CD4-positive, alpha-beta memory T cell (primary cell): ENCODE data around the gene FGFBP1. TPM values are rescaled to one million over a fixed set of nuclear protein-coding genes. Genes with fewer than 3 reads are reported as not detected.

Source experiments
- CTCF ChIA-PET: fragments of 350-600 bp; sonication (Branson Sonifier 250); formaldehyde crosslinking; loops from one replicate; lab custom pipeline; 2021; ENCODE audit warnings: inconsistent platforms; ENCODE audit not compliant: partially characterized antibody; lab: Charles Lee
- POLR2A ChIA-PET: fragments of 350-600 bp; sonication (Branson Sonifier 250); formaldehyde crosslinking; loops from one replicate; lab custom pipeline; 2021; ENCODE audit not compliant: partially characterized antibody; lab: Charles Lee
- DNase-seq, 5 donors: peaks; one replicate each; pipeline versions ENCODE4 v3.0.0 to v3.0.0-alpha.2; 2020 to 2022; ENCODE audit warnings: mixed read lengths in 1 of 5
- H3K27ac ChIP-seq: one replicate; pipeline ENCODE4 v1.7.0; 2013; ENCODE audit warnings: low read depth, low read length
- H3K27me3 ChIP-seq: 2 replicates; pipeline ENCODE4 v1.7.0; 2013; ENCODE audit warnings: mild to moderate bottlenecking, low read length, moderate library complexity; ENCODE audit not compliant: insufficient read depth
- H3K36me3 ChIP-seq: 2 replicates; pipeline ENCODE4 v1.7.0; 2013; ENCODE audit warnings: mild to moderate bottlenecking, low read length, moderate library complexity; ENCODE audit not compliant: insufficient read depth
- H3K4me1 ChIP-seq: 2 replicates; pipeline ENCODE4 v1.7.0; 2013; ENCODE audit warnings: mild to moderate bottlenecking, low read length, moderate library complexity; ENCODE audit not compliant: insufficient read depth
- H3K4me3 ChIP-seq, 2 donors: one replicate each; pipeline ENCODE4 v1.7.0; 2013; ENCODE audit warnings: low read length in 2 of 2, mild to moderate bottlenecking in 1 of 2
- H3K9me3 ChIP-seq, 2 donors: one replicate each; pipeline ENCODE4 v1.7.0; 2013; ENCODE audit warnings: low read length in 2 of 2, control low read depth in 1 of 2; ENCODE audit not compliant: control insufficient read depth in 1 of 2
- H3K27ac Mint-ChIP-seq, 7 donors: one replicate each; pipeline ENCODE4 v1.8.0; 2020 to 2021; ENCODE audit warnings: mixed read lengths in 7 of 7, mild to moderate bottlenecking in 6 of 7, inconsistent platforms in 3 of 7, moderate library complexity in 3 of 7
- H3K27me3 Mint-ChIP-seq, 2 donors: one replicate each; pipeline ENCODE4 v1.8.0; 2020 to 2021; ENCODE audit warnings: mixed read lengths in 2 of 2
- H3K36me3 Mint-ChIP-seq, 2 donors: one replicate each; pipeline ENCODE4 v1.8.0; 2020 to 2021; ENCODE audit warnings: mixed read lengths in 2 of 2, inconsistent platforms in 1 of 2, mild to moderate bottlenecking in 1 of 2
- H3K4me1 Mint-ChIP-seq, 4 donors: one replicate each; pipeline ENCODE4 v1.8.0; 2020 to 2021; ENCODE audit warnings: mixed read lengths in 4 of 4, mild to moderate bottlenecking in 1 of 4
- H3K4me3 Mint-ChIP-seq, 8 donors: one replicate each; pipeline ENCODE4 v1.8.0; 2020 to 2021; ENCODE audit warnings: mixed read lengths in 8 of 8, mild to moderate bottlenecking in 7 of 8, moderate library complexity in 6 of 8, inconsistent platforms in 3 of 8
- H3K9me3 Mint-ChIP-seq, 8 donors: one replicate each; pipeline ENCODE4 v1.8.0; 2020 to 2021; ENCODE audit warnings: mixed read lengths in 8 of 8, mild to moderate bottlenecking in 5 of 8, inconsistent platforms in 3 of 8, moderate library complexity in 1 of 8
- intact Hi-C: fragments of 100-400 bp; cut with micrococcal nuclease; formaldehyde crosslinking; loops from one replicate; pipeline ENCODE4 v1.15.1; 2023
- polyA plus RNA-seq, 2 donors: library from polyadenylated mRNA; unstranded; fragments of 300-500 nt; fragmentation: Illumina TruSeq; gene quantifications; one replicate each; pipeline ENCODE4 v1.2.3, GENCODE V29; 2021
- total RNA-seq, 2 experiments: library from RNA; stranded (reverse); gene quantifications; one replicate each; pipeline ENCODE4 v1.2.3, GENCODE V29; 2021

FGFBP1 gene
- total and polyA plus RNA-seq, 4 experiments from 2014 or later: not detected

DNA sequence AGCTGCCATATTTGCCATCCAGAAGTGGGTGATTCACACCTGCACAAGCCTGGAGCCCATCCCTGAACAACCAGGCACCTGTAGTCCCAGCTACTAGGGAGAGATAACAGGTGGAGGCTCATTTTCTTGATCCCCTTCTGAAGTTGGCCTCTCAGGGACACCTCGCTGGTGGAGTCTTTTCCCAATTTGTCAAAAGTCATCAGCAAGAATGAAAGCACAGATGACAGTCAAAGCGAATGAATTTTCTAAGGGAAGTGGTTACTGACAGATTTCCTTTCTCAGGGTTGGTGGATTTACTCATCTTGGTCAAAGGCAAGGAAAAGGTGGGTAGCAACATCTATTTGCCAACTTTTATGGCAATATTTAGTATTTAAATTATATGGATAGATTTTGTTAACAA is 36.5 kb downstream of the FGFBP1 start:
- ChIA-PET CTCF (interaction anchor here (0.8 to 2.7 kb wide), 2 partner anchors 9 to 19 kb away, joined by 3 to 8 read pairs; no protein-coding TSS in a partner anchor), POLR2A (no interaction called here)
- no peak for DNase-seq
- H3K27ac ChIP-seq: no peak overlapping the region
- Mint-ChIP-seq H3K4me3 (no peak overlapping the region), H3K9me3 (peaks cover 0 to 3% (median 0%) of the 10 kb centered on the region in 8 donors), H3K27ac (no peak overlapping the region), H3K27me3 (peaks cover 34 to 41% of the 10 kb centered on the region in 2 donors), H3K36me3 (no peaks in the 10 kb centered on the region), H3K4me1 (no peaks in the 10 kb centered on the region)
- H3K36me3 ChIP-seq: no peaks in the 10 kb centered on the region
- no peaks in the 10 kb centered on the region for H3K9me3 ChIP-seq
- intact Hi-C loops: no loop called here
- H3K4me1 ChIP-seq: no peaks in the 10 kb centered on the region
- peaks cover 4% of the 10 kb centered on the region for H3K27me3 ChIP-seq
- no peak overlapping the region for H3K4me3 ChIP-seq

DNA sequence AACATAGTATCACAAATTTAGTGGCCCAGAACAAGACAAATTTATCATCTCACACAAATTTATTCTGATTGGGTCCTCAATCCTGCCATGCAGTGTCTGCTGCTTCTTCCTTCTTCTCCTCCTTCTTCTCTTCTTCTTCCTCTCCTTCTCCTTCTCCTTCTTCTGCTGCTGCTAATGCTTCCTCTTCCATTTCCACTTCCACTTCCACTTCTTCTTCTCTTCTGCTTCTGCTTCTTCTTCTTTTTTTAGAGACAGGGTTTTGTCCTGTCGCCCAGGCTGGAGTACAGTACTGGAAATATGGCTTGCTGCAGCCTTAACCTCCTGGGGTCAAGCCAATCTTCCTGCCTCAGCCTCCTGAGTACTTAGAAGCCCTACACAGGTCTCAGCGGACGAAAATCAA is 37.5 kb downstream of the FGFBP1 start:
- no peak for DNase-seq
- Mint-ChIP-seq H3K9me3 (peaks cover 0 to 3% (median 0%) of the 10 kb centered on the region in 8 donors), H3K27me3 (peaks cover 34 to 40% of the 10 kb centered on the region in 2 donors), H3K36me3 (no peaks in the 10 kb centered on the region), H3K27ac (no peak overlapping the region), H3K4me1 (no peaks in the 10 kb centered on the region), H3K4me3 (no peak overlapping the region)
- H3K27ac ChIP-seq: no peak overlapping the region
- intact Hi-C loops: no loop called here
- ChIA-PET POLR2A (no interaction called here), CTCF (no interaction called here)
- H3K4me3 ChIP-seq: no peak overlapping the region
- no peaks in the 10 kb centered on the region for H3K36me3 ChIP-seq
- H3K27me3 ChIP-seq: peaks cover 4% of the 10 kb centered on the region
- no peaks in the 10 kb centered on the region for H3K9me3 ChIP-seq
- H3K4me1 ChIP-seq: no peaks in the 10 kb centered on the region

DNA sequence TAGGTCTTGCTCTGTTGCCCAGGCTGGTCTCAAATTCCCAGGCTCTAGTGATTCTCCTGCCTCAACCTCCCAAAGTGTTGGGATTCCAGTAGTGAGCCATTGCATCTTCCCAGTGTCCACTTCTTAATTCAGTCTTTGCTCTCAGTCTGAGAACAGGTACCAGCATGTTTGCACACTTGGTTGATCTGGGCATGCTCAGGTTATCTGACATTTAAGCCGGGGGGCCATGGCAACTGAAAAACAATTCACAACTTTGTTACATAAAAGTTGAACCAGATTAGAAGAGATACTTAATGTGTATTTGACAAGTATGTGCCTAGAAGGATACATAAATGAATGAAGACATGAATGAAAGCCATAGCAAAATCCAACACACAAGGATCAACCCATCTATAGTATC is 39.0 kb downstream of the FGFBP1 start:
- peaks cover 4% of the 10 kb centered on the region for H3K27me3 ChIP-seq
- intact Hi-C loops: no loop called here
- peaks cover 30 to 35% of the 10 kb centered on the region in 2 donors for H3K27me3 Mint-ChIP-seq
- no peak overlapping the region for H3K4me3 Mint-ChIP-seq
- H3K4me1 Mint-ChIP-seq: no peaks in the 10 kb centered on the region
- ChIA-PET CTCF (no interaction called here), POLR2A (no interaction called here)
- H3K9me3 Mint-ChIP-seq: peaks cover 0 to 2% (median 0%) of the 10 kb centered on the region in 8 donors
- no peak overlapping the region for H3K27ac ChIP-seq
- no peak for DNase-seq
- no peaks in the 10 kb centered on the region for H3K9me3 ChIP-seq
- H3K4me1 ChIP-seq: no peaks in the 10 kb centered on the region
- H3K27ac Mint-ChIP-seq: no peak overlapping the region
- H3K4me3 ChIP-seq: no peak overlapping the region
- H3K36me3 ChIP-seq: no peaks in the 10 kb centered on the region
- H3K36me3 Mint-ChIP-seq: no peaks in the 10 kb centered on the region

DNA sequence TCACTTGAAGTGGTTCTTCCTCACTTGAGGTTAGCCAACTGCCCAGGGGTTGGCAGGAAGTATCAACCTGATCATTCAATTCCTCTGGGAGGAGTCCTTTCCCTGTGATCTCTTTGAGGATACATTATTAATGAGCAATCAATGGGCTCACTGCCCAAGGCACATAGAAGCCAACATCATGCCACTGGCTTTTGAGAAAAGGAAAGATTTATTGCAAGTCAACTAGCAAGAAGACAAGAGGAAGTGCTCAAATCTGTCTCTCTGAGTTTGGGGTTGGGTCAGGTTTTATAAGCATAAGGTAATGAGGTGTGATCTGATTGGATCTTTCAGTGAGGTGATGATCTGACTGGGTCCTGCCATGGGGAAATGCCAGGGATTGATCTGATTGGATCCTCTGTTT is 39.6 kb downstream of the FGFBP1 start:
- H3K27ac ChIP-seq: no peak overlapping the region
- Mint-ChIP-seq H3K27me3 (peaks cover 25 to 32% of the 10 kb centered on the region in 2 donors), H3K9me3 (peaks cover 0 to 4% (median 0%) of the 10 kb centered on the region in 8 donors), H3K27ac (no peak overlapping the region), H3K36me3 (no peaks in the 10 kb centered on the region), H3K4me3 (no peak overlapping the region), H3K4me1 (no peaks in the 10 kb centered on the region)
- no peak overlapping the region for H3K4me3 ChIP-seq
- CTCF ChIA-PET: interaction anchor here (1.6 kb wide), 1 partner anchor 16 kb away, joined by 7 read pairs; no protein-coding TSS in a partner anchor
- H3K27me3 ChIP-seq: peaks cover 8% of the 10 kb centered on the region
- no peaks in the 10 kb centered on the region for H3K9me3 ChIP-seq
- no peaks in the 10 kb centered on the region for H3K36me3 ChIP-seq
- POLR2A ChIA-PET: no interaction called here
- no peak for DNase-seq
- H3K4me1 ChIP-seq: no peaks in the 10 kb centered on the region
- intact Hi-C loops: no loop called here

DNA sequence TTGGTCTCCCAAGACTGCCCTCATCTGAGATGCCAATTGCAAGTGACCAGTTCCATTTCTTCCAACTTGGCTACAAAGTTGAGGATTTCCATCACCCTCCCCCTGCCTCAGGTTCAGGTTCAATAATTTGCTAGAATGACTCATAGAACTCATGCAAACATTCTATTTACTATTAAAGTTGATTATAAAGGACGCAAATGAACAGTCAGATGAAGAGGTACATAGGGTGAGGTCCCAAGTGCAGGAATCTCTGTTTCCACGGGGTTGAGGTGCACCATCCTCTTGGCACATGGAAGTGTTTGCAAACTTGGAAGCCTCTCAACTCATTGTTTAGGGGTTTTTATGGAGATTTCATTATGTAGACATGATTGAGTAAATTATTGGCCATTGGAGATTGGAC is 41.0 kb downstream of the FGFBP1 start:
- no peaks in the 10 kb centered on the region for H3K9me3 ChIP-seq
- Mint-ChIP-seq H3K27ac (no peak overlapping the region), H3K9me3 (peaks cover 0 to 4% (median 0%) of the 10 kb centered on the region in 8 donors), H3K36me3 (no peaks in the 10 kb centered on the region), H3K4me3 (no peak overlapping the region), H3K4me1 (no peaks in the 10 kb centered on the region), H3K27me3 (peaks cover 20 to 27% of the 10 kb centered on the region in 2 donors)
- ChIA-PET CTCF (interaction anchor here (1.1 to 1.6 kb wide), 2 partner anchors 12 to 15 kb away, joined by 3 to 7 read pairs; no protein-coding TSS in a partner anchor), POLR2A (no interaction called here)
- no peak overlapping the region for H3K27ac ChIP-seq
- peaks cover 4% of the 10 kb centered on the region for H3K27me3 ChIP-seq
- H3K4me3 ChIP-seq: no peak overlapping the region
- H3K4me1 ChIP-seq: no peaks in the 10 kb centered on the region
- intact Hi-C loops: no loop called here
- no peak for DNase-seq
- no peaks in the 10 kb centered on the region for H3K36me3 ChIP-seq

DNA sequence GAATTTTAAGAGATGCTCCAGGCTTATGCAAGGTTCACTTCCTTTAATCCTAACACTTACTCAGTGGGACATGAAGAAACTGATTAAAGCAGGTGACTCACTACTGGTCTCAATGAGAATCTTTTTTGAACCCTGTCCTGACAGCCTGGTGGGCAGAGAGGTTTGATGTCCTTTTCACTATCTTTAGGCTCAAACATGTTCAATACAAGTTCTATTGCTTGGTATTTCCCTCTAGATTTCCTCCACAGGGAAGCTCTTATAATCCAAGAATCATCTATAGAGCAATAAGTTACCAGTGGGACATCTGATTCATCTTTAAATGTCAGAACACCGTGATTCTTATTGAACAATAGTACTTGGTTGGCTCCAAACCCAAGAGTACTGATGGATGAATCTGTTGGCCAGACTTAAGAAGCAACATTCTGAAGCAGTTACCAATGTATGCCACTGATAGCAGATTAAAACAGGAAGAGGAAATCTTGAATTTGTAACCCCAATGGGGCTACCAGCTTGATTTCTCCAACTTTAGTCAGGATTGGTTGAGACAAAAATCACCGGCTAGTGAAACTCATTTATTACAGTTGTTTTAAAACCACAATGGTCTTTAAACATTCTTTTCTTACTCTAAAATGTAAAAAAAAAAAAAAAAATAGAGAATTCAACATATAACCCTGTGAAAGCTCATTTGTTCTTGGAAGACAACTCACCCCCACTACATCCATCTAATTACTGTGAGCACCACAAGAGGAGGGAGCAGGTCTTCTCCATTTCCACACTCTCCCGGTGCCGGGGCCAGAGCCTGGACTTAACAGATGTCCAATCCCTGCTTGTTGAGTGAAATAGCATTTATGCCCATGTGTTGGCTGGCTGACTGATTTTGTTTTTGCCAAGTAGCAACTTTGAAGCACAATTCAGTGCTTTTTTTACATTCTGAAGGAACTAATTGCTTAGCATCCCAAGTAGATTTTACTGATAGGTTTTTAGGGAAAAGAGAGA is 43.3 kb downstream of the FGFBP1 start:
- Mint-ChIP-seq H3K4me3 (no peak overlapping the region), H3K9me3 (peaks cover 0 to 2% (median 0%) of the 10 kb centered on the region in 8 donors), H3K27me3 (peaks cover 10 to 20% of the 10 kb centered on the region in 2 donors), H3K4me1 (no peaks in the 10 kb centered on the region), H3K27ac (no peak overlapping the region), H3K36me3 (no peaks in the 10 kb centered on the region)
- POLR2A ChIA-PET: no interaction called here
- Histone ChIP-seq H3K36me3 (no peaks in the 10 kb centered on the region), H3K9me3 (no peaks in the 10 kb centered on the region), H3K4me1 (no peaks in the 10 kb centered on the region), H3K27ac (no peak overlapping the region), H3K4me3 (no peak overlapping the region), H3K27me3 (peaks cover 4% of the 10 kb centered on the region)
- intact Hi-C loops: no loop called here
- DNase-seq: no peak
- CTCF ChIA-PET: interaction anchor here (1.0 to 1.7 kb wide), 2 partner anchors 12 to 13 kb away, joined by 3 to 5 read pairs; no protein-coding TSS in a partner anchor

DNA sequence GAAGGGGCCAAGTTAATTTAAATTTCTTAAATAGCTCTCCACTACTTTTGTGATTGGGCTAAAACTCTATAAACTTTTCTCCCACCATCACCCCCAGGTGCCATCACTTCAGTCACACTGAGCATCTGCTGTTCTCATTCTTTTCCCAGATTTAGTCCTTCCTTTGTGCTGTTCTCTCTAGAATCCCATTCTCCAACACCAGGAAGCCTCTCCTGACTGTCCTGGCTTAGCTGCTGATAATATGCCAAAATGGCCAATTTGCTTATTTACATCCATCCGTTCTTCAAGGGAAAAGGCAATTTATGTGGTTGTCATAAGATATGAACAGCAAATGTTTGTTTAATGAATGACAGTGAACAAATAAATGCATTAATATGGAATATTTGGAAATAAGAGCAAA is 44.1 kb downstream of the FGFBP1 start:
- H3K4me1 Mint-ChIP-seq: no peaks in the 10 kb centered on the region
- peaks cover 0 to 2% (median 0%) of the 10 kb centered on the region in 8 donors for H3K9me3 Mint-ChIP-seq
- H3K36me3 Mint-ChIP-seq: no peaks in the 10 kb centered on the region
- no peaks in the 10 kb centered on the region for H3K9me3 ChIP-seq
- H3K27me3 ChIP-seq: peaks cover 4% of the 10 kb centered on the region
- intact Hi-C loops: no loop called here
- H3K4me1 ChIP-seq: no peaks in the 10 kb centered on the region
- peaks cover 4 to 13% of the 10 kb centered on the region in 2 donors for H3K27me3 Mint-ChIP-seq
- no peak overlapping the region for H3K4me3 Mint-ChIP-seq
- no peak for DNase-seq
- no peak overlapping the region for H3K4me3 ChIP-seq
- ChIA-PET CTCF (interaction anchor here (1.7 kb wide), 1 partner anchor 11 kb away, joined by 5 read pairs; no protein-coding TSS in a partner anchor), POLR2A (no interaction called here)
- H3K36me3 ChIP-seq: no peaks in the 10 kb centered on the region
- no peak overlapping the region for H3K27ac Mint-ChIP-seq
- no peak overlapping the region for H3K27ac ChIP-seq
